K562 (cell line): ENCODE results near the gene SPTBN2. TPM values are rescaled to one million over a fixed set of nuclear protein-coding genes. Genes with fewer than 3 reads are reported as not detected.

Experiments used
- DDX20 ChIP-seq: fragments of 450-650 bp; IDR thresholded peaks from 2 replicates; pipeline ENCODE4 v1.6.1; 2016; ENCODE audit warnings: missing genetic modification characterization, low read depth, mild to moderate bottlenecking, missing compliant biosample characterization, moderate library complexity
- EHMT2 ChIP-seq: fragments of 450-650 bp; IDR thresholded peaks from 2 replicates; pipeline ENCODE4 v1.6.1; 2018; ENCODE audit warnings: antibody characterized with exemption
- HNRNPLL ChIP-seq: fragments of 200-400 bp; formaldehyde crosslinking; IDR thresholded peaks from 2 replicates; pipeline ENCODE4 v1.6.1; 2017; ENCODE audit warnings: low read length, low read depth, mild to moderate bottlenecking; ENCODE audit not compliant: poor library complexity, severe bottlenecking
- MAFK ChIP-seq: IDR thresholded peaks from 2 replicates; pipeline ENCODE4 v1.6.1; 2011; ENCODE audit warnings: low read length, improper control_type of control experiment
- MYBL2 ChIP-seq, 2 experiments: fragments of 450-650 bp in 1 of 2; sonication (generic) in 1 of 2; formaldehyde crosslinking in 1 of 2; IDR thresholded peaks; 2 replicates each; pipeline versions ENCODE4 v1.6.1 to v1.8.1; 2017 to 2022; ENCODE audit warnings: borderline replicate concordance in 1 of 2, inconsistent platforms in 1 of 2, low read depth in 1 of 2, mild to moderate bottlenecking in 1 of 2, missing genetic modification reagents in 1 of 2, moderate library complexity in 1 of 2
- MYNN ChIP-seq, 2 experiments: sonication (generic); formaldehyde crosslinking in 1 of 2; IDR thresholded peaks; 2 replicates each; pipeline versions ENCODE4 v1.5.0 to v1.6.1; 2016 to 2020; ENCODE audit warnings: antibody characterized with exemption in 1 of 2, missing genetic modification reagents in 1 of 2
- NCOA2 ChIP-seq, 2 experiments: fragments of 450-650 bp; IDR thresholded peaks; 2 replicates each; pipeline ENCODE4 v1.6.1; 2018; ENCODE audit warnings: mild to moderate bottlenecking in 2 of 2, moderate library complexity in 1 of 2; ENCODE audit not compliant: partially characterized antibody in 2 of 2
- NCOA4 ChIP-seq: fragments of 450-650 bp; IDR thresholded peaks from 2 replicates; pipeline ENCODE4 v1.6.1; 2018; ENCODE audit warnings: mild to moderate bottlenecking; ENCODE audit not compliant: partially characterized antibody
- PPARD ChIP-seq: fragments of 250-450 bp; sonication (Bioruptor Pico); IDR thresholded peaks from 2 replicates; pipeline ENCODE4 v1.8.0; 2022; ENCODE audit warnings: inconsistent platforms, mild to moderate bottlenecking, moderate library complexity
- PYGO2 ChIP-seq: fragments of 450-650 bp; IDR thresholded peaks from 2 replicates; pipeline ENCODE4 v1.6.1; 2016; ENCODE audit warnings: mild to moderate bottlenecking, missing genetic modification characterization, moderate library complexity, missing compliant biosample characterization
- RNF2 ChIP-seq: sonication (generic); IDR thresholded peaks from 2 replicates; pipeline ENCODE4 v1.6.1; 2016
- SIRT6 ChIP-seq: IDR thresholded peaks from one replicate; pipeline ENCODE4 v1.6.1; 2012; ENCODE audit warnings: low read depth, mild to moderate bottlenecking, control low read depth, inconsistent platforms, low read length, moderate library complexity
- SMAD4 ChIP-seq: fragments of 250-450 bp; sonication (Bioruptor Pico); conservative IDR thresholded peaks from 2 replicates; pipeline ENCODE4 v1.8.0; 2021; ENCODE audit warnings: inconsistent platforms, mild to moderate bottlenecking, moderate library complexity
- TAL1 ChIP-seq: fragments of 450-650 bp; IDR thresholded peaks from 2 replicates; pipeline ENCODE4 v1.6.1; 2016; ENCODE audit warnings: mild to moderate bottlenecking
- ZNF133 ChIP-seq: fragments of 250-450 bp; sonication (Bioruptor Pico); IDR thresholded peaks from 2 replicates; pipeline ENCODE4 v1.4.0; 2020; ENCODE audit warnings: mild to moderate bottlenecking
- ZNF146 ChIP-seq: IDR thresholded peaks from one replicate; pipeline ENCODE4 v1.6.1; 2018; ENCODE audit warnings: missing compliant biosample characterization; ENCODE audit not compliant: unreplicated experiment
- ZNF224 ChIP-seq: sonication (generic); formaldehyde crosslinking; IDR thresholded peaks from 2 replicates; pipeline ENCODE4 v1.8.0; 2022; ENCODE audit warnings: mild to moderate bottlenecking, missing genetic modification reagents
- ZNF766 ChIP-seq: fragments of 200-800 bp; sonication (Bioruptor generic); conservative IDR thresholded peaks from 2 replicates; pipeline ENCODE4 v1.6.1; 2016; ENCODE audit warnings: missing genetic modification characterization, missing compliant biosample characterization
- polyA plus RNA-seq, 8 experiments: library from polyadenylated mRNA; depleted of rRNA in 4 of 8; stranded (reverse) in 5 of 8; unstranded in 3 of 8; fragments of >200 nt; fragmentation: Nextera tagmentation in 2 of 8; fragmentation: Illumina TruSeq in 1 of 8; extraction: Ambion mirVana in 2 of 8; extraction: Trizol in 1 of 8; gene quantifications; 2 replicates each; pipeline versions ENCODE4 v1.2.1 to v1.2.3, GENCODE V29; 2011 to 2014; ENCODE audit warnings: inconsistent platforms in 1 of 8, missing spikeins in 1 of 8
- total RNA-seq, 7 experiments: library from RNA; depleted of rRNA in 6 of 7; stranded (reverse); fragments of >200 nt in 6 of 7; fragmentation: Illumina TruSeq in 2 of 7; extraction: Trizol in 2 of 7; gene quantifications; 2 replicates each; pipeline versions ENCODE4 v1.2.1 to v1.2.3, GENCODE V29; 2011 to 2021; ENCODE audit warnings: low replicate concordance in 1 of 7
- TF ChIP-seq, protein P1 (sequence below): sonication (generic); formaldehyde crosslinking; IDR thresholded peaks from 2 replicates; pipeline ENCODE4 v1.8.1; 2023; ENCODE audit warnings: mild to moderate bottlenecking, missing genetic modification reagents
- TF ChIP-seq, protein P2 (sequence below), 2 experiments: fragments of 450-650 bp; conservative IDR thresholded peaks; 2 replicates each; pipeline ENCODE4 v1.6.1; 2017; ENCODE audit warnings: mild to moderate bottlenecking in 2 of 2, moderate library complexity in 2 of 2
- TF ChIP-seq, protein P3 (sequence below): fragments of 250-450 bp; sonication (Bioruptor Pico); IDR thresholded peaks from 2 replicates; pipeline ENCODE4 v1.5.1; 2021; ENCODE audit warnings: mild to moderate bottlenecking

Gene SPTBN2
- total and polyA plus RNA-seq, 9 of the 15 experiments (the other 6 are each of a cell fraction or from before 2014, with no cell fraction given) = 0.38 to 56.5 (median 19.7) TPM

DNA sequence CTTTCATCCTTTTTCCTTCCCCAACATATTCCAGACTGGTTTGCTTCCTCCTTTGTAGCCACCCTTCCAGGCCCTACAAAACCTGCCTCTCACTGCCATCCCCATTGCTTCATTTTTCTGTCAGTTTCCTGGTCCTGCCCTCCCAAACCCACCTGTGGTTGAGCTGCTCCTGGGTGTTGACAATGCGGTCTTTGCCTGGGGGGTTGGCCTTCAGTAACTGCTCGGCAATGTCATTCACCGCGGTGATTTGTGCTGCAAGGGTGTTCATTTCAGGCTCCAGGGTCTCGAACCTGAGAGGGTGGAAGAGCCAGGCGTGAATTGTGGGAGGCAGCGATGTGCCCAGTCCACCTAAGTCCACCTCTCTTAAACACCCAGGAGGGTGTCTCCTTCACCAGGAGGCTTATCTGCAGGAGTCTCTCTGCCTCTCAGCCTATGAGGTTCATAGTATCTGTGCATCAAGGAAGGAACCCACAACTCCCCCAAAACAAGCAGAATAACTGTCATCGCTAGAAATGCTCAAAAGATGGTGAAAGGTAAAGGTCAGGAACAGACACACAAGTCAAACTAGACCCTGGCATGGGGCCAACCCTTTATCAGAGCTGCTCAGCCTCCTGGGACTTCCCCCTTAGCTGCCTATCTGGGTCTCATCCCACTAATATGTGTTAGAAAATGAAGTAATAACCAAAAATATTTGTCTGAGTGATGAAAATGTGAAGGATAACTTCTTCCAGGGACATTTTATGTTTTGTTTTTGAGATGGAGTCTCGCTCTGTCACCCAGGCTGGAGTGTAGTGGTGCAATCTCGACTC is 27.4 kb downstream of the SPTBN2 start (continued):
- TF ChIP-seq PPARD (no peak), SIRT6 (no peak), ZNF766 (peak; percentile 2; the same call in 1 of the 2 replicates), TAL1 (peak; percentile 88), PYGO2 (tag) (no peak), ZNF146 (CRISPR knock-in tag) (no peak), HNRNPLL (no peak), ZNF133 (CRISPR knock-in tag) (no peak), DDX20 (tag) (no peak), NCOA2 (IDR thresholded peaks at IDR 0.05; ENCODE audit: partially characterized antibody in 2 of 2) (peak in 1 of 2 experiments; percentile 89), MAFK (no peak), ZNF224 (CRISPR knock-in tag) (no peak), SMAD4 (CRISPR knock-in tag) (peak; percentile 94), NCOA4 (no peak), MYNN (IDR thresholded peaks at IDR 0.05) (peak; percentile 64), MYNN (CRISPR knock-in tag; IDR thresholded peaks at IDR 0.05) (no peak), MYBL2 (IDR thresholded peaks at IDR 0.05; ENCODE audit: low read depth) (peak; percentile 70), MYBL2 (CRISPR knock-in tag; IDR thresholded peaks at IDR 0.05; ENCODE audit: borderline replicate concordance) (no peak), RNF2 (peak; percentile 87), EHMT2 (no peak)
- TF ChIP-seq, protein P1, sequence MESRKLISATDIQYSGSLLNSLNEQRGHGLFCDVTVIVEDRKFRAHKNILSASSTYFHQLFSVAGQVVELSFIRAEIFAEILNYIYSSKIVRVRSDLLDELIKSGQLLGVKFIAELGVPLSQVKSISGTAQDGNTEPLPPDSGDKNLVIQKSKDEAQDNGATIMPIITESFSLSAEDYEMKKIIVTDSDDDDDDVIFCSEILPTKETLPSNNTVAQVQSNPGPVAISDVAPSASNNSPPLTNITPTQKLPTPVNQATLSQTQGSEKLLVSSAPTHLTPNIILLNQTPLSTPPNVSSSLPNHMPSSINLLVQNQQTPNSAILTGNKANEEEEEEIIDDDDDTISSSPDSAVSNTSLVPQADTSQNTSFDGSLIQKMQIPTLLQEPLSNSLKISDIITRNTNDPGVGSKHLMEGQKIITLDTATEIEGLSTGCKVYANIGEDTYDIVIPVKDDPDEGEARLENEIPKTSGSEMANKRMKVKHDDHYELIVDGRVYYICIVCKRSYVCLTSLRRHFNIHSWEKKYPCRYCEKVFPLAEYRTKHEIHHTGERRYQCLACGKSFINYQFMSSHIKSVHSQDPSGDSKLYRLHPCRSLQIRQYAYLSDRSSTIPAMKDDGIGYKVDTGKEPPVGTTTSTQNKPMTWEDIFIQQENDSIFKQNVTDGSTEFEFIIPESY = 0 out of 2 replicates have a peak, but pooled peaks have one; percentile 7
- TF ChIP-seq, protein P2, sequence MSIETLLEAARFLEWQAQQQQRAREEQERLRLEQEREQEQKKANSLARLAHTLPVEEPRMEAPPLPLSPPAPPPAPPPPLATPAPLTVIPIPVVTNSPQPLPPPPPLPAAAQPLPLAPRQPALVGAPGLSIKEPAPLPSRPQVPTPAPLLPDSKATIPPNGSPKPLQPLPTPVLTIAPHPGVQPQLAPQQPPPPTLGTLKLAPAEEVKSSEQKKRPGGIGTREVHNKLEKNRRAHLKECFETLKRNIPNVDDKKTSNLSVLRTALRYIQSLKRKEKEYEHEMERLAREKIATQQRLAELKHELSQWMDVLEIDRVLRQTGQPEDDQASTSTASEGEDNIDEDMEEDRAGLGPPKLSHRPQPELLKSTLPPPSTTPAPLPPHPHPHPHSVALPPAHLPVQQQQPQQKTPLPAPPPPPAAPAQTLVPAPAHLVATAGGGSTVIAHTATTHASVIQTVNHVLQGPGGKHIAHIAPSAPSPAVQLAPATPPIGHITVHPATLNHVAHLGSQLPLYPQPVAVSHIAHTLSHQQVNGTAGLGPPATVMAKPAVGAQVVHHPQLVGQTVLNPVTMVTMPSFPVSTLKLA (conservative IDR thresholded peaks at IDR 0.05) = peak in 1 of 2 experiments; percentile 70; a peak in 2 of 4 replicates
- TF ChIP-seq, protein P3, sequence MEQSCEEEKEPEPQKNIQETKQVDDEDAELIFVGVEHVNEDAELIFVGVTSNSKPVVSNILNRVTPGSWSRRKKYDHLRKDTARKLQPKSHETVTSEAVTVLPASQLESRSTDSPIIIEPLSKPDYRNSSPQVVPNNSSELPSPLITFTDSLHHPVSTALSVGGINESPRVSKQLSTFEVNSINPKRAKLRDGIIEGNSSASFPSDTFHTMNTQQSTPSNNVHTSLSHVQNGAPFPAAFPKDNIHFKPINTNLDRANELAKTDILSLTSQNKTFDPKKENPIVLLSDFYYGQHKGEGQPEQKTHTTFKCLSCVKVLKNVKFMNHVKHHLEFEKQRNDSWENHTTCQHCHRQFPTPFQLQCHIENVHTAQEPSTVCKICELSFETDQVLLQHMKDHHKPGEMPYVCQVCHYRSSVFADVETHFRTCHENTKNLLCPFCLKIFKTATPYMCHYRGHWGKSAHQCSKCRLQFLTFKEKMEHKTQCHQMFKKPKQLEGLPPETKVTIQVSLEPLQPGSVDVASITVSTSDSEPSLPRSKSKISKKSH (CRISPR knock-in tag) = no peak
